ENCODE results near the gene GTPBP4. TPM values are rescaled to one million over a fixed set of nuclear protein-coding genes. Genes with fewer than 3 reads are reported as not detected.

The GTPBP4 gene
- total and polyA plus RNA-seq, 2 of the 8 experiments (the other 6 are each of a cell fraction or from before 2014, with no cell fraction given) = 16.9 to 98.1 TPM

DNA sequence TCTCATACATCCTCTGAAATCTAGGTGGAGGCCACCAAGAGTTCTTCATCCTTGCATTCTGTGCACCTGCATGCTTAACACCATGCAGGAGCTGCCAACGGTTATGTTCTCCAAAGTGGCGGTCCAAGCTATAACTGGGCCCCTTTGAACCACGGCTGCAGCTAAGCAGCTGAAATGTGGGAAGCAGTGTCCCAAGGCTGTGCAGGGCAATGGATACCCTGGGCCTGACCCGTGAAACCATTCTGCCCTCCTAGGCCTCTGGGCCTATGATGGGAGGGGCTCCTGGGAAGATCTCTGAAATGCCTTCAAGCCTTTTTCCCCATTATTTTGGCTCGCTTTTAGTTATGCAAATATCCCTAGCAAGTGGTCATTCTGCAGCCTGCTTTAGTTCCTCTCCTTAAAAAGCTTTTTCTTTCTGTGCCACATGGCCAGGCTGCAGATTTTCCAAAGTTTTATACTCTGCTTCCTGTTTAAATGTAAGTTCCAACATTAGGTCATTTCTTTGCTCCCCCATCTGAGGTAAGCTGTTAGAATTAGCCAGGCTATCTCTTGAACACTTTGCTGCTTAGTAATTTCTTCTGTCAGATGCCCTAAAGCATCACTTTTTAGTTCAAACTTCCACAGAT is 7.7 kb upstream of the GTPBP4 start (continued):
- TF ChIP-seq ASH2L (IDR thresholded peaks at IDR 0.05; ENCODE audit: low read length) (no peak), RAD21 (IDR thresholded peaks at IDR 0.05 in 1 of 2, conservative IDR thresholded peaks at IDR 0.05 in 1 of 2; ENCODE audit: low read depth in 2 of 2, low read length in 2 of 2) (no peak)

Measured in H1 (cell line).